GM12875 (cell line): ENCODE measurements around the gene KCNIP4.

Experiments used
- H3K4me3 ChIP-seq: one replicate; pipeline ENCODE4 v1.5.1; 2011; ENCODE audit warnings: low read depth, low read length, control low read depth
- CTCF ChIP-seq: IDR thresholded peaks from 2 replicates; pipeline ENCODE4 v1.5.1; 2011; ENCODE audit warnings: low read depth, mild to moderate bottlenecking, control low read depth, inconsistent platforms, low read length, moderate library complexity, borderline replicate concordance; ENCODE audit not compliant: insufficient read depth

KCNIP4 gene

GRCh38 chr4:21032089-21032645 lies 916.4 kb downstream of the KCNIP4 start:
- H3K4me3 ChIP-seq: no peak overlapping the region
- no peak for TF ChIP-seq CTCF

GRCh38 chr4:21018817-21019216 lies 929.8 kb downstream of the KCNIP4 start:
- no peak for TF ChIP-seq CTCF
- H3K4me3 ChIP-seq: no peak overlapping the region

GRCh38 chr4:21013501-21013900 lies 935.1 kb downstream of the KCNIP4 start:
- TF ChIP-seq CTCF: no peak
- no peak overlapping the region for H3K4me3 ChIP-seq

GRCh38 chr4:21012851-21013331 lies 935.7 kb downstream of the KCNIP4 start:
- no peak overlapping the region for H3K4me3 ChIP-seq
- no peak for TF ChIP-seq CTCF

GRCh38 chr4:21011106-21011505 lies 937.5 kb downstream of the KCNIP4 start:
- no peak for TF ChIP-seq CTCF

GRCh38 chr4:21009956-21010355 lies 938.6 kb downstream of the KCNIP4 start:
- no peak for TF ChIP-seq CTCF
- H3K4me3 ChIP-seq: no peak overlapping the region

More at GRCh38 chr4:21011106-21011505, 937.5 kb downstream of the KCNIP4 start:
- H3K4me3 ChIP-seq: no peak overlapping the region

GRCh38 chr4:21005647-21006046 lies 942.9 kb downstream of the KCNIP4 start:
- no peak for TF ChIP-seq CTCF
- no peak overlapping the region for H3K4me3 ChIP-seq
